ENCODE measurements around the gene ZMYM3. TPM values are rescaled to one million over a fixed set of nuclear protein-coding genes. Genes with fewer than 3 reads are reported as not detected.

ZMYM3 gene
- total RNA-seq, 4 donors from 2014 or later = 12.4 to 17.5 (median 15.0) TPM

GRCh38 chrX:71228063-71228642 lies 25.8 kb downstream of the ZMYM3 start:
- intact Hi-C loops (cut with DNase I; ENCODE audit: low total_unique reads) = no loop called here
- no peak for TF ChIP-seq POLR2A (IDR thresholded peaks at IDR 0.05)
- no peak for TF ChIP-seq CTCF (IDR thresholded peaks at IDR 0.05)
- no peak for DNase-seq (ENCODE audit: low spot score in 2 of 2)
- no peak overlapping the region for H3K4me3 ChIP-seq (ENCODE audit: low read depth, poor library complexity, severe bottlenecking)
- WGBS, 2 donors = 90 to 91% methylated on average over 1 of the region's 1 CpG

DNA sequence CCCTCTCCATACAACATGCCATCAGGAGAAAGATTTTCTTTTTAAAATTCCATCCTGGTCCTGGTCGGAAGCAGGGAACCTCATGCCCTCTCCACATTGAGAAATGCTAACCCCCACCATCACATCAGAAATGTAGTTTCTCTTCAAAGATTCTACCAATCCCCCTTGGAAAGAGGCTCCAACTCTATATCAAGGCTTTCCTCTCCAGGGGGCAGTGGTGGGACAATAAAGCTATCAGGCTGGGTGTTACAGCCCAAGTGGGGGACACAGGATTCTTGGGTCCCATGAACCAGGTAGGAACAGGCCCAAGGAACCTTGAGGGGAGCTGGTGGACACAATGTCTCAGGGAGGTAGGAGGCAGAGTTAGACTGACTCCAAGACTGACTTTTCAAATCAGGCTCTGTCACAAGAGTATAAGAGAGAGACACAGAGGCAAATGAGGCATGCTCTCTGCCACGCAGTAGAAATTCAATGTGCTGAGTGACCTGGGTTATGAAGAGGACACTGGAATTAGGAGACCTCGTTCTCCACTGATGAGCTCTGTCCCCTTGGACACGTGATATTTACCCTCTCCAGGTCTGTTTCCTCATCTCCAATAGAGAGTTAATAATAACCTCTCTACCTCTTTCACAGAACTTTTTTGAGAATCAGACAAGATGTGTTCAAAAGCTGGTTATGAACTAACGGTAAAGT lies 26.4 kb downstream of the ZMYM3 start:
- TF ChIP-seq POLR2A (IDR thresholded peaks at IDR 0.05) (no peak), CTCF (IDR thresholded peaks at IDR 0.05) (no peak)
- no peak for DNase-seq (ENCODE audit: low spot score in 2 of 2)
- no peak overlapping the region for H3K4me3 ChIP-seq (ENCODE audit: low read depth, poor library complexity, severe bottlenecking)
- WGBS, 2 donors = 82 to 87% methylated on average over 5 of the region's 5 CpGs
- intact Hi-C loops (cut with DNase I; ENCODE audit: low total_unique reads) = no loop called here

DNA sequence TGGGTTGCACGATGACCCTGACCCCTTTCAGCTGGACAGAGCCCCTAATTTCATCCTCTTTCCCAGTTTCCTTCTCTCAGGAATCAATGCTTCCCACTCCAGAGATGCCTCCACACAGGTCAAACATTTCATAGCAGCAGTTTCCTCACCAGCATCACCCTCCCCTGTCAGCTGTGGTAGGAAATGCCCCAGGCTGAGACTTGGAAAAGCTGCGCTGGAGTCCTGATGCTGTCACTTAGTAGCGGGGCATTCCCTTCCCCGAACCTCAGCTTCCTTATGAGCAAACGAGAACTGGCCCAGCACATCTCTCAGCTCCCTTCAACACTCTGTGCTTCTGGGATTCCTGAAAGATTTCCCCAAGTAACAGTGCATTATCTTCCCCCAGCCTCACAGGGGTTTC lies 28.3 kb downstream of the ZMYM3 start:
- intact Hi-C loops (cut with DNase I; ENCODE audit: low total_unique reads) = no loop called here
- no peak for DNase-seq (ENCODE audit: low spot score in 2 of 2)
- 42 to 64% methylated on average over 5 of the region's 5 CpGs for WGBS, 2 donors
- TF ChIP-seq CTCF (IDR thresholded peaks at IDR 0.05) (no peak), POLR2A (IDR thresholded peaks at IDR 0.05) (no peak)
- no peak overlapping the region for H3K4me3 ChIP-seq (ENCODE audit: low read depth, poor library complexity, severe bottlenecking)

DNA sequence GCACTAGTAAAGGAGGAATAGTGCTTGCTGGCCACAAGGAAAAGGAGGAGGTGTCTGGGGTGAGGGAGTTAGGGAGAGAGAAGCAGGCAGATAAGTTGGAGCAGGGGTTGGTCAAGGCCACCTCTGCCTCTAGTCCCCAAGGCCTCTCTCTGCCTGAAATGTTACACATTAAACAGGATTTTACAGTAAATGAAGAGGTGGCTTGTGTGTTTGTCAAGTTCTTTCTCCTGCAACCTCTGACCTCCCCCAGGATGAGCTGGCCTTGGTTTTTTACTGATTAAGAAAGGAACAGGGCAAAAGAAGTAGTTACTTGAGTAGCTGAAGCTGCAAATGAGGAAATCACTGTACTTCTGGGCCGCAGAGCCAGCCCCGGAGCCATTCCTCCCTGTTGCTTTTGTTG lies 28.9 kb downstream of the ZMYM3 start:
- TF ChIP-seq CTCF (IDR thresholded peaks at IDR 0.05) = no peak
- intact Hi-C loops (cut with DNase I; ENCODE audit: low total_unique reads) = no loop called here

GRCh38 chrX:71224098-71224708 lies 29.7 kb downstream of the ZMYM3 start:
- TF ChIP-seq CTCF (IDR thresholded peaks at IDR 0.05) = no peak
- TF ChIP-seq POLR2A (IDR thresholded peaks at IDR 0.05) = no peak
- intact Hi-C loops (cut with DNase I; ENCODE audit: low total_unique reads) = no loop called here
- WGBS, 2 donors = 85 to 91% methylated on average over 25 to 27 of the region's 32 CpGs
- no peak for DNase-seq (ENCODE audit: low spot score in 2 of 2)
- no peak overlapping the region for H3K4me3 ChIP-seq (ENCODE audit: low read depth, poor library complexity, severe bottlenecking)

More for the DNA sequence above, 28.9 kb downstream of the ZMYM3 start:
- no peak overlapping the region for H3K4me3 ChIP-seq (ENCODE audit: low read depth, poor library complexity, severe bottlenecking)
- DNase-seq (ENCODE audit: low spot score in 2 of 2) = no peak
- WGBS, 2 donors = 73 to 78% methylated on average over 2 of the region's 2 CpGs

All from lower leg skin (tissue), 4 donors.